ENCODE results near the gene DSEL.

Gene DSEL

GRCh38 chr18:67496469-67496868 lies 20.1 kb downstream of the DSEL start:
- TF ChIP-seq CTCF (IDR thresholded peaks at IDR 0.05; ENCODE audit: low read depth, low read length, poor library complexity, severe bottlenecking) (no peak), EZH2phosphoT487 (IDR thresholded peaks at IDR 0.05; ENCODE audit: borderline replicate concordance, low read length) (no peak)
- no peaks in the 10 kb centered on the region for H3F3A ChIP-seq (ENCODE audit: control insufficient read depth, insufficient read depth)
- no peaks in the 10 kb centered on the region for H3K4me1 ChIP-seq (ENCODE audit: control insufficient read depth, low read length)
- no peaks in the 10 kb centered on the region for H3K9me2 ChIP-seq (replicated peaks; ENCODE audit: control insufficient read depth, low read length)
- no peak overlapping the region for H3K4me2 ChIP-seq (ENCODE audit: low read length)
- no peaks in the 10 kb centered on the region for H3K9me3 ChIP-seq (ENCODE audit: control insufficient read depth, insufficient read depth, low read length)
- H3K27ac ChIP-seq (ENCODE audit: low read depth, low read length) = no peak overlapping the region
- H3K79me2 ChIP-seq (ENCODE audit: control insufficient read depth, low read length) = no peaks in the 10 kb centered on the region
- H3K36me3 ChIP-seq (ENCODE audit: control insufficient read depth, low read length) = no peaks in the 10 kb centered on the region
- H4K20me1 ChIP-seq (ENCODE audit: control insufficient read depth, insufficient read depth, low read depth, low read length) = no peaks in the 10 kb centered on the region
- H3K4me3 ChIP-seq (ENCODE audit: low read length) = no peak overlapping the region
- no peaks in the 10 kb centered on the region for H3K27me3 ChIP-seq (ENCODE audit: control insufficient read depth, low read length)

- H3K4me3 ChIP-seq (ENCODE audit: low read length) = no peak overlapping the region
- no peaks in the 10 kb centered on the region for H3K9me3 ChIP-seq (ENCODE audit: control insufficient read depth, insufficient read depth, low read length)
Measured at GRCh38 chr18:67486534-67486933, 30.0 kb downstream of the DSEL start.

GRCh38 chr18:67485655-67486054 lies 30.9 kb downstream of the DSEL start:
- H3K27me3 ChIP-seq (ENCODE audit: control insufficient read depth, low read length) = no peaks in the 10 kb centered on the region
- no peaks in the 10 kb centered on the region for H4K20me1 ChIP-seq (ENCODE audit: control insufficient read depth, insufficient read depth, low read depth, low read length)
- H3K4me3 ChIP-seq (ENCODE audit: low read length) = no peak overlapping the region
- H3K79me2 ChIP-seq (ENCODE audit: control insufficient read depth, low read length) = no peaks in the 10 kb centered on the region
- TF ChIP-seq EZH2phosphoT487 (IDR thresholded peaks at IDR 0.05; ENCODE audit: borderline replicate concordance, low read length) = no peak
- no peak for TF ChIP-seq CTCF (IDR thresholded peaks at IDR 0.05; ENCODE audit: low read depth, low read length, poor library complexity, severe bottlenecking)
- no peaks in the 10 kb centered on the region for H3K9me3 ChIP-seq (ENCODE audit: control insufficient read depth, insufficient read depth, low read length)
- H3K36me3 ChIP-seq (ENCODE audit: control insufficient read depth, low read length) = no peaks in the 10 kb centered on the region
- no peaks in the 10 kb centered on the region for H3K4me1 ChIP-seq (ENCODE audit: control insufficient read depth, low read length)
- H3F3A ChIP-seq (ENCODE audit: control insufficient read depth, insufficient read depth) = no peaks in the 10 kb centered on the region
- no peak overlapping the region for H3K27ac ChIP-seq (ENCODE audit: low read depth, low read length)
- no peak overlapping the region for H3K4me2 ChIP-seq (ENCODE audit: low read length)
- no peaks in the 10 kb centered on the region for H3K9me2 ChIP-seq (replicated peaks; ENCODE audit: control insufficient read depth, low read length)

More at GRCh38 chr18:67486534-67486933, 30.0 kb downstream of the DSEL start:
- Histone ChIP-seq H4K20me1 (ENCODE audit: control insufficient read depth, insufficient read depth, low read depth, low read length) (no peaks in the 10 kb centered on the region), H3K9me2 (replicated peaks; ENCODE audit: control insufficient read depth, low read length) (no peaks in the 10 kb centered on the region), H3F3A (ENCODE audit: control insufficient read depth, insufficient read depth) (no peaks in the 10 kb centered on the region), H3K4me1 (ENCODE audit: control insufficient read depth, low read length) (no peaks in the 10 kb centered on the region), H3K27ac (ENCODE audit: low read depth, low read length) (no peak overlapping the region), H3K36me3 (ENCODE audit: control insufficient read depth, low read length) (no peaks in the 10 kb centered on the region), H3K4me2 (ENCODE audit: low read length) (no peak overlapping the region), H3K79me2 (ENCODE audit: control insufficient read depth, low read length) (no peaks in the 10 kb centered on the region), H3K27me3 (ENCODE audit: control insufficient read depth, low read length) (no peaks in the 10 kb centered on the region)
- TF ChIP-seq CTCF (IDR thresholded peaks at IDR 0.05; ENCODE audit: low read depth, low read length, poor library complexity, severe bottlenecking) (no peak), EZH2phosphoT487 (IDR thresholded peaks at IDR 0.05; ENCODE audit: borderline replicate concordance, low read length) (no peak)

GRCh38 chr18:67484458-67484857 lies 32.1 kb downstream of the DSEL start:
- Histone ChIP-seq H3K27ac (ENCODE audit: low read depth, low read length) (no peak overlapping the region), H3K79me2 (ENCODE audit: control insufficient read depth, low read length) (no peaks in the 10 kb centered on the region), H3K4me3 (ENCODE audit: low read length) (no peak overlapping the region), H4K20me1 (ENCODE audit: control insufficient read depth, insufficient read depth, low read depth, low read length) (no peaks in the 10 kb centered on the region), H3K4me2 (ENCODE audit: low read length) (no peak overlapping the region), H3K9me2 (replicated peaks; ENCODE audit: control insufficient read depth, low read length) (no peaks in the 10 kb centered on the region), H3K36me3 (ENCODE audit: control insufficient read depth, low read length) (no peaks in the 10 kb centered on the region), H3F3A (ENCODE audit: control insufficient read depth, insufficient read depth) (no peaks in the 10 kb centered on the region), H3K27me3 (ENCODE audit: control insufficient read depth, low read length) (no peaks in the 10 kb centered on the region), H3K9me3 (ENCODE audit: control insufficient read depth, insufficient read depth, low read length) (no peaks in the 10 kb centered on the region), H3K4me1 (ENCODE audit: control insufficient read depth, low read length) (no peaks in the 10 kb centered on the region)
- no peak for TF ChIP-seq CTCF (IDR thresholded peaks at IDR 0.05; ENCODE audit: low read depth, low read length, poor library complexity, severe bottlenecking)
- TF ChIP-seq EZH2phosphoT487 (IDR thresholded peaks at IDR 0.05; ENCODE audit: borderline replicate concordance, low read length) = no peak

Data from DOHH2 (cell line).